Myocyte (in vitro differentiated cells): ENCODE data around the gene TPD52L1. TPM values are rescaled to one million over a fixed set of nuclear protein-coding genes. Genes with fewer than 3 reads are reported as not detected.

Experiments used
- DNase-seq: peaks from one replicate; pipeline ENCODE4 v3.0.0-alpha.2; 2012; ENCODE audit warnings: low read depth
- total RNA-seq: library from RNA; depleted of rRNA; stranded (reverse); fragments of >200 nt; gene quantifications from 2 replicates; pipeline ENCODE4 v1.2.3, GENCODE V29; 2014

TPD52L1 gene
- total RNA-seq, 1 donor from 2014 or later: 55.3 TPM

GRCh38 chr6:125207956-125208355, 54.4 kb downstream of the TPD52L1 start:
- DNase-seq: peak; percentile 31

DNA sequence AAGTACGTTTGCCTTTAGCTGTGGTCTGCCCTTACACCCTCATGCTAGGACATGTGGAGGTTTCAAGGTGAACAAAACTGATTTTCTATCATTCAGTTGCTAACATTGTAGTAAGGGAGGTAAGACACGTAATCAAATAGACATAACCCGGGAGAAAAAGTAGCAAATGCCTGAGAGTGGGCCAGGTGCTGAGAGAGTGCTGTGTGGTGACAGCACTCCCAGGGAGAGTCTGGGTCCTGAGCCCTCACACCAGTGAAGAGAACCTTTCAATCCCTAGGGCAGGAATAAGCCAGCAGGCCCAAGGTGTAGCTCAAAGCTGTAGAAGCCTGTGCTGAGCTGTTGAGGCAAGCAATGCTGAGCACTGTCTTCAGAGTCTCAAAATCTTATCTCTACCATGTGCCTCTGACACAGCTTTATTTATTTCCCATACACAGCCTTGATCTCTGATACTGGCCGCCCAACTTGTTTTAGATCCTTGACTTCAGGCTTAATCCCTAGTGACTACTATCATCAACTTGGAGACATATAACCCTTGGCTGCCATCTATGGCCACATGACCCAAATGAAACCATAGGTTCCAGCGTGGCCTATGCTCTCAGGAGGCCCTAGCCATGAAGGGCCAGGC, 55.2 kb downstream of the TPD52L1 start:
- DNase-seq: no peak

GRCh38 chr6:125210667-125211066, 57.1 kb downstream of the TPD52L1 start:
- DNase-seq: no peak

GRCh38 chr6:125211352-125211751, 57.8 kb downstream of the TPD52L1 start:
- no peak for DNase-seq

- no peak for DNase-seq
These were observed 58.8 kb downstream of the TPD52L1 start for GRCh38 chr6:125212377-125212776.

DNA sequence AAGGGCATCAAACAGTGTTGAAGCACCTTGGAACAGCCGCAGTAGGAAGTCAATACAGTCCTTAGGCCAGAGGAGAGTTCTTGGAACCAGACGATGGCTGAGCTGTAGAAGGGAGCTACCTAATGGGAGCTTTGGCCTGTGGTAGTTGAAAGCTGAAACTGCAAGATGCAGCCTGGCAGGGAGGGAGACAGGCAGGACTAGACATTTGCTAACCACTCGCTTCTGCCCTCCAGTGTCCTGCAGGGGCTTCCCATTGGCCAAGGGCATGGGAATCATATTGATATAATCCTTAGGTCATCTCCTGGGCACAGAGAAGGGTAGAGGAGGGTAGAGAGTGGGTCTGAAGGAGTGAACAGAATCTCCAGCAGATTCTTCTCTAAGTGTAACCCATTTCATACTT, 60.4 kb downstream of the TPD52L1 start:
- peak; percentile 34 for DNase-seq

- DNase-seq: no peak
These were observed 61.8 kb downstream of the TPD52L1 start for GRCh38 chr6:125215252-125215819.

GRCh38 chr6:125216015-125216414, 62.4 kb downstream of the TPD52L1 start:
- DNase-seq: no peak

- no peak for DNase-seq
These were observed 63.8 kb downstream of the TPD52L1 start for GRCh38 chr6:125217369-125217768.

- DNase-seq: no peak
These were observed 64.4 kb downstream of the TPD52L1 start for GRCh38 chr6:125217992-125218391.

GRCh38 chr6:125219361-125219895, 65.9 kb downstream of the TPD52L1 start:
- no peak for DNase-seq

GRCh38 chr6:125220712-125221111, 67.1 kb downstream of the TPD52L1 start:
- no peak for DNase-seq

GRCh38 chr6:125222531-125223455, 69.2 kb downstream of the TPD52L1 start:
- DNase-seq: no peak

GRCh38 chr6:125224231-125224861, 70.8 kb downstream of the TPD52L1 start:
- peak; percentile 50 for DNase-seq

- no peak for DNase-seq
These were observed 73.7 kb downstream of the TPD52L1 start for GRCh38 chr6:125227244-125227643.

DNA sequence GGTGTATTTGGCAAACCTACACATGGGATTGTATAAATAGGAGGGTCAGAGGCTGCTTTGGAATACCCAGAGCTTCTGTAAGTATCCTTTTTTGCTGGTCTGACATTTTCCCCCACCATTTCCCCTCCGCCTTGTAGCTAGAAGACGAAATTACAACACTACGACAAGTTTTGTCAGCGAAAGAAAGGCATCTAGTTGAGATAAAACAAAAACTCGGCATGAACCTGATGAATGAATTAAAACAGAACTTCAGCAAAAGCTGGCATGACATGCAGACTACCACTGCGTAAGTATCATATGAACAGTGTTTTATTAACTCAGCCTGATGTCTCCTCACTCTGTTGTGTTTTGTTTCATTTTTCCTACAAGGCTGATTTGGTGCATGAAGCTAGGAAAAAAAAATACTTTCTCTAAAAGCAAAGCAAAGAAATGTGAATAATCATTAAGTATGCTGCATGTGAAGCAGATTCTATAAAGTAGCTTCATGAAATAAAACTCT, 75.5 kb downstream of the TPD52L1 start:
- DNase-seq: no peak

DNA sequence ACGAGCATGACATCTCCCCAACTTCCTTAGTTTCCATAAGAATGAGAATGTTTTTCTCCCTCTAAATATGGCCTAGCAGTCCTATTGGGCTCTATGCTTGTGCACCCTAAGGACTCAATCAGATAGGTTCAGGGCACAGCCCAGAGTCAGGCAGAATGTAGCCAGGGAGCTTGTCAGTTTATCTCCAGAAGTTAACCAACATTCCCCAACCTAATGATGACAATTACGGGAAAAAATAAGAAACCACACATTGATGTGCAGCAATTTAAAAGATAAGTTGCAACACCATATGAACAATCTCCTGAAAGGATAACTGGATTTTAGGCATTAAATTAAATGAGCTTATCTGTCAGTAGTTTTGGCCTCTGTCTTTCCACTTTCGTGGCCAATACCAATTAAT, 77.1 kb downstream of the TPD52L1 start:
- DNase-seq: no peak

GRCh38 chr6:125231133-125231532, 77.6 kb downstream of the TPD52L1 start:
- no peak for DNase-seq

- no peak for DNase-seq
These were observed 78.2 kb downstream of the TPD52L1 start for GRCh38 chr6:125231574-125232343.

DNA sequence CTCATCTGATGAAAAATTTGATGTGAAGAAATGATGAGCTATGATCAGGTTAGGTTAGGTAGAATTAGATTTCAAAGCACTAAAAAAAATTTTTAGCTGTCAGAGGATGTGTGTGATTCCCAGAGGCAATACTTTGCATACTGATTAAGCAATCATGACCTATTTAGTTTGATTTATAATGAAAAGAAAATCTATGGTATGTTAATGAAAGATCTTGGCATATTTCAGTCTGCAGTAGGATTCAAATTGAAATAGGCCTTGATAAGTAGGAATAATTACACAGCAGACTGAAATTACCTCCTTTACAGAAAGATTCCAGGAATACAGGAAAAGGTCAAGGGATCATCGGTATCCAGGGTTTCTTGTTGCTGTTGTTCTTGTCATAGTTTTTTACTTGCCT, 78.9 kb downstream of the TPD52L1 start:
- no peak for DNase-seq

- no peak for DNase-seq
These were observed 79.6 kb downstream of the TPD52L1 start for GRCh38 chr6:125233202-125233601.
